SK-N-SH (cell line): ENCODE results near the gene SPATA6.

Source experiments
- CHD2 ChIP-seq: fragments of 150-350 bp; IDR thresholded peaks from 2 replicates; pipeline ENCODE4 v1.6.1; 2018; ENCODE audit warnings: low read length; ENCODE audit not compliant: partially characterized antibody
- ELF1 ChIP-seq: IDR thresholded peaks from 2 replicates; pipeline ENCODE4 v1.4.0; 2012
- EP300 ChIP-seq, 2 experiments: IDR thresholded peaks; 2 replicates each; pipeline versions ENCODE4 v1.4.0 to v1.6.1; 2012; ENCODE audit warnings: borderline replicate concordance in 1 of 2, low read depth in 1 of 2, low read length in 1 of 2
- GABPA ChIP-seq: IDR thresholded peaks from 2 replicates; pipeline ENCODE4 v1.4.0; 2012; ENCODE audit warnings: low read depth, mild to moderate bottlenecking
- MXI1 ChIP-seq: IDR thresholded peaks from 2 replicates; pipeline ENCODE4 v1.6.1; 2012; ENCODE audit warnings: mild to moderate bottlenecking, low read depth, low read length, improper control_type of control experiment
- NFIC ChIP-seq: IDR thresholded peaks from 2 replicates; pipeline ENCODE4 v1.4.0; 2012; ENCODE audit warnings: borderline replicate concordance
- POLR2AphosphoS5 ChIP-seq: IDR thresholded peaks from 2 replicates; pipeline ENCODE4 v1.6.1; 2012; ENCODE audit warnings: low read depth, low read length
- RXRA ChIP-seq: IDR thresholded peaks from 2 replicates; pipeline ENCODE4 v1.4.0; 2012; ENCODE audit warnings: low read depth, mild to moderate bottlenecking, borderline replicate concordance
- SIN3A ChIP-seq: IDR thresholded peaks from 2 replicates; pipeline ENCODE4 v1.6.1; 2012; ENCODE audit warnings: low read depth, mild to moderate bottlenecking, low read length, moderate library complexity, borderline replicate concordance
- TAF1 ChIP-seq: IDR thresholded peaks from 2 replicates; pipeline ENCODE4 v1.6.1; 2012; ENCODE audit warnings: low read depth, mild to moderate bottlenecking, low read length, moderate library complexity, borderline replicate concordance
- TF ChIP-seq, protein P1 (sequence below): fragments of 200-600 bp; sonication (generic); IDR thresholded peaks from 2 replicates; pipeline ENCODE4 v1.6.1; 2017; ENCODE audit warnings: antibody characterized with exemption, mild to moderate bottlenecking, moderate library complexity
- TF ChIP-seq, protein P2 (sequence below): IDR thresholded peaks from 2 replicates; pipeline ENCODE4 v1.6.1; 2012; ENCODE audit warnings: mild to moderate bottlenecking, low read depth, low read length, moderate library complexity
- TF ChIP-seq, protein P3 (sequence below): IDR thresholded peaks from 2 replicates; pipeline ENCODE4; 2012

DNA sequence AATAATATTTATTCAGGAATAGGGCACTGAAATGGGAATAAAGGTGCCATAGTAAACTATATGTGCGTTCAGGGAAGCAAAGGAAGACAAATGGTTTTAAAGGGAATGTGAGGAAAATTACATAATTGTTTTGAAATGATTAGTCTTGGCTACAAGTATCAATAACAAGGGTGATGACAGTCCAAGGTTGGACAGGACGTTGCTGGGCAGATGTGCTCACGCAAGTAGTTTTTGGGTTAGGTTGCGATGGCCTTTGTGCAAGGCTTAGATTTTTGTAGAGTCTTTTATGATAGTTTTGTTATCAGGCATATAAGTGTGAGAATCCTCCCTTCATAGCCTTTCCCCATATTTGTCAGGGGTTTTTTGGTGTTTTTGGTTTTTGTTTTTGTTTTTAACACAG, 57.0 kb downstream of the SPATA6 start:
- TF ChIP-seq POLR2AphosphoS5 (no peak), SIN3A (no peak), CHD2 (no peak), NFIC (no peak), MXI1 (no peak), GABPA (no peak), TAF1 (no peak), ELF1 (no peak), RXRA (no peak), EP300 (IDR thresholded peaks at IDR 0.05; ENCODE audit: borderline replicate concordance in 1 of 2, low read depth in 1 of 2, low read length in 1 of 2) (no peak)
- TF ChIP-seq, protein P1, sequence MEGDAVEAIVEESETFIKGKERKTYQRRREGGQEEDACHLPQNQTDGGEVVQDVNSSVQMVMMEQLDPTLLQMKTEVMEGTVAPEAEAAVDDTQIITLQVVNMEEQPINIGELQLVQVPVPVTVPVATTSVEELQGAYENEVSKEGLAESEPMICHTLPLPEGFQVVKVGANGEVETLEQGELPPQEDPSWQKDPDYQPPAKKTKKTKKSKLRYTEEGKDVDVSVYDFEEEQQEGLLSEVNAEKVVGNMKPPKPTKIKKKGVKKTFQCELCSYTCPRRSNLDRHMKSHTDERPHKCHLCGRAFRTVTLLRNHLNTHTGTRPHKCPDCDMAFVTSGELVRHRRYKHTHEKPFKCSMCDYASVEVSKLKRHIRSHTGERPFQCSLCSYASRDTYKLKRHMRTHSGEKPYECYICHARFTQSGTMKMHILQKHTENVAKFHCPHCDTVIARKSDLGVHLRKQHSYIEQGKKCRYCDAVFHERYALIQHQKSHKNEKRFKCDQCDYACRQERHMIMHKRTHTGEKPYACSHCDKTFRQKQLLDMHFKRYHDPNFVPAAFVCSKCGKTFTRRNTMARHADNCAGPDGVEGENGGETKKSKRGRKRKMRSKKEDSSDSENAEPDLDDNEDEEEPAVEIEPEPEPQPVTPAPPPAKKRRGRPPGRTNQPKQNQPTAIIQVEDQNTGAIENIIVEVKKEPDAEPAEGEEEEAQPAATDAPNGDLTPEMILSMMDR: no peak
- TF ChIP-seq, protein P2, sequence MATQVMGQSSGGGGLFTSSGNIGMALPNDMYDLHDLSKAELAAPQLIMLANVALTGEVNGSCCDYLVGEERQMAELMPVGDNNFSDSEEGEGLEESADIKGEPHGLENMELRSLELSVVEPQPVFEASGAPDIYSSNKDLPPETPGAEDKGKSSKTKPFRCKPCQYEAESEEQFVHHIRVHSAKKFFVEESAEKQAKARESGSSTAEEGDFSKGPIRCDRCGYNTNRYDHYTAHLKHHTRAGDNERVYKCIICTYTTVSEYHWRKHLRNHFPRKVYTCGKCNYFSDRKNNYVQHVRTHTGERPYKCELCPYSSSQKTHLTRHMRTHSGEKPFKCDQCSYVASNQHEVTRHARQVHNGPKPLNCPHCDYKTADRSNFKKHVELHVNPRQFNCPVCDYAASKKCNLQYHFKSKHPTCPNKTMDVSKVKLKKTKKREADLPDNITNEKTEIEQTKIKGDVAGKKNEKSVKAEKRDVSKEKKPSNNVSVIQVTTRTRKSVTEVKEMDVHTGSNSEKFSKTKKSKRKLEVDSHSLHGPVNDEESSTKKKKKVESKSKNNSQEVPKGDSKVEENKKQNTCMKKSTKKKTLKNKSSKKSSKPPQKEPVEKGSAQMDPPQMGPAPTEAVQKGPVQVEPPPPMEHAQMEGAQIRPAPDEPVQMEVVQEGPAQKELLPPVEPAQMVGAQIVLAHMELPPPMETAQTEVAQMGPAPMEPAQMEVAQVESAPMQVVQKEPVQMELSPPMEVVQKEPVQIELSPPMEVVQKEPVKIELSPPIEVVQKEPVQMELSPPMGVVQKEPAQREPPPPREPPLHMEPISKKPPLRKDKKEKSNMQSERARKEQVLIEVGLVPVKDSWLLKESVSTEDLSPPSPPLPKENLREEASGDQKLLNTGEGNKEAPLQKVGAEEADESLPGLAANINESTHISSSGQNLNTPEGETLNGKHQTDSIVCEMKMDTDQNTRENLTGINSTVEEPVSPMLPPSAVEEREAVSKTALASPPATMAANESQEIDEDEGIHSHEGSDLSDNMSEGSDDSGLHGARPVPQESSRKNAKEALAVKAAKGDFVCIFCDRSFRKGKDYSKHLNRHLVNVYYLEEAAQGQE: no peak
- TF ChIP-seq, protein P3, sequence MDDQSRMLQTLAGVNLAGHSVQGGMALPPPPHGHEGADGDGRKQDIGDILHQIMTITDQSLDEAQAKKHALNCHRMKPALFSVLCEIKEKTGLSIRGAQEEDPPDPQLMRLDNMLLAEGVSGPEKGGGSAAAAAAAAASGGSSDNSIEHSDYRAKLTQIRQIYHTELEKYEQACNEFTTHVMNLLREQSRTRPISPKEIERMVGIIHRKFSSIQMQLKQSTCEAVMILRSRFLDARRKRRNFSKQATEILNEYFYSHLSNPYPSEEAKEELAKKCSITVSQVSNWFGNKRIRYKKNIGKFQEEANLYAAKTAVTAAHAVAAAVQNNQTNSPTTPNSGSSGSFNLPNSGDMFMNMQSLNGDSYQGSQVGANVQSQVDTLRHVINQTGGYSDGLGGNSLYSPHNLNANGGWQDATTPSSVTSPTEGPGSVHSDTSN: no peak
